GM10248 (cell line): ENCODE data around the gene PPP1R14C.

Source experiments
- CTCF ChIA-PET: fragments of 300-600 bp; sonication (Branson Sonifier 250); formaldehyde crosslinking; extraction: SDS; loops from one replicate; lab custom pipeline; 2021; ENCODE audit warnings: antibody characterized with exemption; lab: Yijun Ruan, JAX
- POLR2A ChIA-PET: fragments of 350-650 bp; sonication (Branson Sonifier 250); formaldehyde crosslinking; extraction: SDS; loops from one replicate; lab custom pipeline; 2020; ENCODE audit warnings: antibody characterized with exemption; lab: Yijun Ruan, JAX
- DNase-seq: peaks from one replicate; pipeline ENCODE4 v3.0.0; 2012; ENCODE audit errors: extremely low spot score
- TF ChIP-seq, protein P1 (sequence below): IDR thresholded peaks from 2 replicates; pipeline ENCODE4 v1.5.1; 2012; ENCODE audit warnings: mild to moderate bottlenecking, low read depth; ENCODE audit errors: extremely low read depth, missing control alignments, control extremely low read depth

The PPP1R14C gene

DNA sequence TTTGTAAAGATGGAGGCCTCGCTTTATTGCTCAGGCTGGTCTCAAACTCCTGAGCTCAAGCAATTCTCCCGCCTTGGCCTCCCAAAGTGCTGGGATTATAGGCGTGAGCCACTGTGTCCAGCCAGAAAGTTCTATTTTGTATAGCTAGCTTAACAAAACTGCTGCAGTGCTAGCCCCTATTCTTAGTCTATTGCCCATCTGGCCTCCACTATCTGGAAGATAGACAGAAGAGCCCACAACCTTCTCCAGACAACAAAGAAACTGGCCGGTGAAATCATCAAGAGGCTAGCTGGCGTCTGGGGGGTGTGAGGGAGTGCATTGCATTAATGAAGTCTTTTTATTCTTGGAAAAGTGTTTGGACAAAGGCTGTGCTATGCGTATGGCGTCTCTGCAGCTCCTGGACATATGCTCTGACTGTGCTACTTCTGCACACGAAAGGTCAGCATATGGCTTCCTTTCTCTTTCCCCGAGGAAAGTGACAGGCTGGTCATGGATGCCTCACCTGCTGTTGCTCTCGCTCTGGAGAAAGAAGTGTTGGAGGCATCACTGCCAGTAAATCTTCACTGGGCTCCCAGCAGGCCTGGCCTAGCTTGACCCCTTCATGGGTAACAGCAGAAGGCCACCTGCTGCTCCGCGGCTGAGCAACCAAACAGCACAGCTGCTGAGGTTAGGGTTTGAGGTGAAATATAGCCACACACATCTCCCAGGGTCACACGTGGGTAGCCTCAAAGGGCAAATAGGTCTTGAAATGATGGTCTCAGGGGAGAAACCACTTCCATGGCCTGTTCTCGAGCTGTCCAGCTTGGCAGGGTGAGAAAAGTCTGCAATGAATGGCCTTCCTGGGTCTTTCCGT, 130.8 kb downstream of the PPP1R14C start:
- DNase-seq = no peak
- CTCF ChIA-PET = no interaction called here
- POLR2A ChIA-PET = no interaction called here
- TF ChIP-seq, protein P1, sequence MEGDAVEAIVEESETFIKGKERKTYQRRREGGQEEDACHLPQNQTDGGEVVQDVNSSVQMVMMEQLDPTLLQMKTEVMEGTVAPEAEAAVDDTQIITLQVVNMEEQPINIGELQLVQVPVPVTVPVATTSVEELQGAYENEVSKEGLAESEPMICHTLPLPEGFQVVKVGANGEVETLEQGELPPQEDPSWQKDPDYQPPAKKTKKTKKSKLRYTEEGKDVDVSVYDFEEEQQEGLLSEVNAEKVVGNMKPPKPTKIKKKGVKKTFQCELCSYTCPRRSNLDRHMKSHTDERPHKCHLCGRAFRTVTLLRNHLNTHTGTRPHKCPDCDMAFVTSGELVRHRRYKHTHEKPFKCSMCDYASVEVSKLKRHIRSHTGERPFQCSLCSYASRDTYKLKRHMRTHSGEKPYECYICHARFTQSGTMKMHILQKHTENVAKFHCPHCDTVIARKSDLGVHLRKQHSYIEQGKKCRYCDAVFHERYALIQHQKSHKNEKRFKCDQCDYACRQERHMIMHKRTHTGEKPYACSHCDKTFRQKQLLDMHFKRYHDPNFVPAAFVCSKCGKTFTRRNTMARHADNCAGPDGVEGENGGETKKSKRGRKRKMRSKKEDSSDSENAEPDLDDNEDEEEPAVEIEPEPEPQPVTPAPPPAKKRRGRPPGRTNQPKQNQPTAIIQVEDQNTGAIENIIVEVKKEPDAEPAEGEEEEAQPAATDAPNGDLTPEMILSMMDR = no peak

DNA sequence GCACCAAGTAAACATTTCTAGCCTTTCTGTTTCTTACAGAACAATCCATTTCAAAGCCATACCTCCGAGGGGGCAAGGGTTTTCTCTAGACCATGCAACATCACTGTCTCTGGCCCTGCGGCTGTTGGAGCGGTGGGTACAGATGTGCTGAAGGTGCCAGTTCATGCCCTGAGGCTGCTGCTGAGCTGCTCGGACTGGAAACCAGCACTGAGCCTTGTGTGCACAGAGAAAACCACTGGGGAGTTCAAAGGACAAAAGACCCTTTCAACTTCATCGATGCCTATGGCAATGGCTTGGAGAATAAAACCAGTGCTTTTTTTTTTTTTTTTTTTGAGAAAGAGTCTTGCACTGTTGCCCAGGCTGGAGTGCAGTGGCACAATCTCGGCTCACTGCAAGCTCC, 132.6 kb downstream of the PPP1R14C start:
- ChIA-PET POLR2A (no interaction called here), CTCF (interaction anchor here (2.3 kb wide), 1 partner anchor 195 kb away, joined by 6 read pairs; no protein-coding TSS in a partner anchor)
- TF ChIP-seq, protein P1 = no peak
- DNase-seq = no peak

DNA sequence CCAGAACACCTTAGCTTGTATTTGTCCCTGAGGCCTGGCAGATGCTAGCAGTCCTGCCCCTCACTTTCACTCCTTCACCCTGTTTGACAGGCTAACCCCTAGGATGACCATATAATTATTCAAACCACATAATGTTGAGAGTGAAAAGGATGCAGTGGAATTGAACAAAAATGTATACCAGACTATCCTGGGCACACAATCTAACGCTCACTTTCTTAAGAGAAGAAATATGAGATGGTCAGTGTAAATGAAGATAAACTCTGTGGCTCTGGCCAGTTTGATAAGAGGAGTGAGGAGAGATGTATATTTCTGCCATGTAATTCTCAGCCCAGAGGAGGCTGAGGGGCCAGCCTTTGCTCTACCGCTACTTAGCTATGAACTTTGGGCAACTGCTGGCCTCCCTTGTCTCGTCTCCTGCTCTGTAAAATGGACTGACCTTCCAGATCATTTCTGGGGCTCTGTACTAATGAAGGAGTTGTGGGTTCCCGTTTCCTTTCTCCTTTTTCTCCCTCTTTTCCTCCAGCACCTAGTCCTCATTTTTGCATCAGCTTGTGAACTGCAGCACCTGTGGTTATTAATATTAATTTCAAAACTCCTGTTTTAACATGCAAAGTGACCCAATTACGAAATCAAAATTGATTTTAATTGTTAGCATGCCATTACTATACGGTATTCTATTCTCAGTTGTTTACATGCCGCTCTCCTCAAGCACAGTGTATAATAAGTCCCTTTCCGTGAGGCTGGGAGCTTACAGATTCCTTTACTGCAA, 133.5 kb downstream of the PPP1R14C start:
- CTCF ChIA-PET = interaction anchor here (1.0 to 2.3 kb wide), 3 partner anchors 10 to 196 kb away, joined by 3 to 6 read pairs (median 3); no protein-coding TSS in a partner anchor
- DNase-seq = no peak
- TF ChIP-seq, protein P1 = no peak
- POLR2A ChIA-PET = no interaction called here

DNA sequence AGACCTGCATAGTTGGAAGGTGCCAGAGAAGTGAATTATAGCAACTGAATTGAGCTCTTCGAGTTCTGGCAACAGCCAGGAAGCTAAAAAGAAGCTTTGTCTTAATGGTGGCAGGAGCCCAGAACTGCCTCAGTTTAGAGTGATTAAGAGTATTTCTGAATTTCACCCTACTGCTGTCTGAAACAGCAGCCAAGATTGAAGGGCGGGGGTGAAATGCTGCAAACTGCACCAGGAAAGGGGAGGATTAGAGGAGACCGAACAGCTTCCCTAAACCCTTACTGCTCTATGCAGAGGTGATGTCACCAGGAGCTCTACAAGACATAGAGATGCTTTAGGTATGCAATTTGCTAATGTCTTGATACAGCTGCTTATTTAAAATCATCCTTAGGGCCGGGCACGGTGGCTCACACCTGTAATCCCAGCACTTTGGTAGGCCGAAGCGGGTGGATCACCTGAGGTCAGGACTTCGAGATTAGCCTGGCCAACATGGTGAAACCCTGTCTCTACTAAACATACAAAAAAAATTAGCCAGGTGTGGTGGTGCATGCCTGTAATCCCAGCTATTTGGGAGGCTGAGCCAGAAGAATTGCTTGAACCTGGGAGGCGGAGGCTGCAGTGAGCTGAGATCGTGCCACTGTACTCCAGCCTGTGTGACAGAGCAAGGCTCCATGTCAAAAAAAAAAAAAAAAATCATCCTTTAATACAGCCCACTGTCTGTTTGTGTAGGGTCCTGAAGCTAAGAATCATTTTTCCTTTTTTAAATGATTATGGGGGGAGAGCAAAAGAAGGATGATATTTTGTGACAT, 134.3 kb downstream of the PPP1R14C start:
- POLR2A ChIA-PET = no interaction called here
- TF ChIP-seq, protein P1 = no peak
- no peak for DNase-seq
- CTCF ChIA-PET = interaction anchor here (1.0 to 2.3 kb wide), 3 partner anchors 10 to 197 kb away, joined by 3 to 6 read pairs (median 3); no protein-coding TSS in a partner anchor

DNA sequence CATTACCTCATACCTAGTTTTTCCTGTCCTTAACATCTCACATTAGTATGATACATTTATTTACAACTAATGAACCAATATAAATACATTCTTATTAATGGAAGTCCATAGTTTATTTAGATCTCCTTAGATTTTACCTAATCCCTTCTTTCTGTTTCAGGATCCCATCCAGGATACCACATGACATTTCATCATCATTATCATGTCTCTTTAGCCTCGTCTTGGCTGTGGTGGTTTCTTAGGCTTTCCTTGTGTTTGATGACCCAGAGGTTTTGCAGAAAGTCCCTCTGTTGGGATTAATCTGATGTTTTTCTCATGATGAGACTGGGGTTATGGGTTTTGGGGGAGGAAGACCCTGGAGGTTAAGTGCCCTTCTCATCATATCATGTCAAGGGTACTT, 136.7 kb downstream of the PPP1R14C start:
- ChIA-PET POLR2A (no interaction called here), CTCF (interaction anchor here (0.5 kb wide), 1 partner anchor 15 kb away, joined by 3 read pairs; no protein-coding TSS in a partner anchor)
- DNase-seq = no peak
- TF ChIP-seq, protein P1 = no peak
